NB4 (cell line): ENCODE results near the gene CLRN2.

Experiments
- DNase-seq: peaks from one replicate; pipeline ENCODE4 v3.0.0; 2010; ENCODE audit warnings: low read depth
- H3K4me3 ChIP-seq: one replicate; pipeline ENCODE4 v1.5.1; 2011; ENCODE audit warnings: mild to moderate bottlenecking, low read depth, low read length, moderate library complexity
- CTCF ChIP-seq: IDR thresholded peaks from one replicate; pipeline ENCODE4 v1.5.1; 2012; ENCODE audit warnings: low read depth, low read length
- MAX ChIP-seq: IDR thresholded peaks from 2 replicates; pipeline ENCODE4 v1.6.1; 2011; ENCODE audit warnings: low read depth, low read length
- MYC ChIP-seq: IDR thresholded peaks from 2 replicates; pipeline ENCODE4 v1.6.1; 2011; ENCODE audit warnings: low read depth, low read length
- POLR2A ChIP-seq: IDR thresholded peaks from 2 replicates; pipeline ENCODE4 v1.6.1; 2011; ENCODE audit warnings: mild to moderate bottlenecking; ENCODE audit not compliant: insufficient read length; ENCODE audit errors: extremely low read depth

CLRN2 gene

GRCh38 chr4:17554568-17554967 lies 39.6 kb downstream of the CLRN2 start:
- no peak for DNase-seq

GRCh38 chr4:17556498-17556897 lies 41.5 kb downstream of the CLRN2 start:
- no peak for DNase-seq
- H3K4me3 ChIP-seq = no peak overlapping the region
- no peak for TF ChIP-seq CTCF
- no peak for TF ChIP-seq MYC
- no peak for TF ChIP-seq MAX
- no peak for TF ChIP-seq POLR2A

More at GRCh38 chr4:17554568-17554967, 39.6 kb downstream of the CLRN2 start:
- TF ChIP-seq POLR2A (no peak), MYC (no peak), MAX (no peak), CTCF (no peak)
- H3K4me3 ChIP-seq = no peak overlapping the region

GRCh38 chr4:17557880-17558279 lies 42.9 kb downstream of the CLRN2 start:
- DNase-seq = no peak
- TF ChIP-seq POLR2A (no peak), MYC (no peak), CTCF (no peak), MAX (no peak)
- H3K4me3 ChIP-seq = no peak overlapping the region

GRCh38 chr4:17558941-17559708 lies 44.2 kb downstream of the CLRN2 start:
- H3K4me3 ChIP-seq = no peak overlapping the region
- no peak for DNase-seq
- TF ChIP-seq POLR2A (no peak), MAX (no peak), CTCF (no peak), MYC (no peak)

GRCh38 chr4:17559709-17560048 lies 44.7 kb downstream of the CLRN2 start:
- no peak overlapping the region for H3K4me3 ChIP-seq
- TF ChIP-seq POLR2A (no peak), MYC (no peak), MAX (no peak), CTCF (no peak)
- no peak for DNase-seq
